NT2/D1 (cell line): ENCODE results near the gene AKAP13.

ENCODE experiments used
- DNase-seq: peaks from one replicate; pipeline ENCODE4 v3.0.0-alpha.2; 2011; ENCODE audit warnings: low read depth, low spot score
- H3K27me3 ChIP-seq: 2 replicates; pipeline ENCODE4 v1.6.0; 2011; ENCODE audit warnings: mild to moderate bottlenecking; ENCODE audit not compliant: insufficient read length, insufficient read depth
- H3K36me3 ChIP-seq: 2 replicates; pipeline ENCODE4 v1.6.1; 2011; ENCODE audit warnings: mild to moderate bottlenecking, low read length, mixed read lengths; ENCODE audit not compliant: insufficient read depth, insufficient read length
- H3K4me1 ChIP-seq: 2 replicates; pipeline ENCODE4 v1.5.1; 2011; ENCODE audit not compliant: insufficient read depth, insufficient read length
- H3K4me3 ChIP-seq: 2 replicates; pipeline ENCODE4 v1.5.1; 2011; ENCODE audit warnings: low read depth; ENCODE audit not compliant: insufficient read length
- H3K9ac ChIP-seq: 2 replicates; pipeline ENCODE4 v1.6.0; 2011; ENCODE audit warnings: low read depth; ENCODE audit not compliant: insufficient read length
- H3K9me3 ChIP-seq: 2 replicates; pipeline ENCODE4 v1.5.1; 2011; ENCODE audit warnings: mild to moderate bottlenecking, low read length; ENCODE audit not compliant: insufficient read depth
- SUZ12 ChIP-seq: IDR thresholded peaks from 2 replicates; pipeline ENCODE4 v1.6.1; 2011; ENCODE audit not compliant: insufficient read length, insufficient read depth; ENCODE audit errors: extremely low read depth
- YY1 ChIP-seq: IDR thresholded peaks from 2 replicates; pipeline ENCODE4 v1.6.1; 2011; ENCODE audit not compliant: insufficient read length, insufficient read depth
- ZNF274 ChIP-seq: IDR thresholded peaks from 2 replicates; pipeline ENCODE4 v1.6.1; 2011; ENCODE audit warnings: mild to moderate bottlenecking, low read depth, low read length

Gene AKAP13

DNA sequence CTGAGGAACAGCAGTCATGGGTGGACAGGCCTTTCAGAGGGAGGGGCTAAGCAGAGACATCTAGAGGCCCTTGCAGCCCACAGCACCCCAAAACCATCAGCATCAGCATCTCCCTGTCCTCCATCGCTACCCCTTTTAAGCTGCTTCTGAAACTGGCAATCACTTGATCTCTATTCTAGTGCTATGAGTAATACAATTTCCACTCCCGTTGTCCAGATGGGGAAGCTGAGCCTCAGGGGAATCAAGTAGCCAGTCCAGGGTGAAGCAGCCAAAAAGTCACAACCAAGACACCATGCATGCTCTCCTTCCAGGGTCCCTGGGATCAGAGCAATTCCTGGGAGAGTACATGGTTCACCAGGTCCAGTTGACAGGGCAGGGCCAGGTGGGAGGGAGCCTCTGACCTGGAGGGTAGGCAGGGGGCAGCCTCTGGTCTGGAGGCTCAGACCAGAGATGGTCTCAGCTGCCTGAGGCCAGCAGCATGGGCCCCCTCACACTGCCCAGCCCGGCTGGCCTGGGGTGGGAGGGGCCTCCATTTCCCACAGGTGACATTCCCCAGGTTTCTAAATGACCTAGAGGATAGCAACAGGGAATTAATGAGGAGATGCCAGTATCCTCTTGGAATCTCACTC, 384.4 kb downstream of the AKAP13 start:
- no peak for DNase-seq
- Histone ChIP-seq H3K9ac (no peak overlapping the region), H3K4me1 (peaks cover 17% of the 10 kb centered on the region), H3K9me3 (no peaks in the 10 kb centered on the region), H3K4me3 (no peak overlapping the region), H3K27me3 (no peaks in the 10 kb centered on the region), H3K36me3 (peaks cover 75% of the 10 kb centered on the region)
- TF ChIP-seq SUZ12, result no peak
- TF ChIP-seq YY1, result no peak
- no peak for TF ChIP-seq ZNF274

DNA sequence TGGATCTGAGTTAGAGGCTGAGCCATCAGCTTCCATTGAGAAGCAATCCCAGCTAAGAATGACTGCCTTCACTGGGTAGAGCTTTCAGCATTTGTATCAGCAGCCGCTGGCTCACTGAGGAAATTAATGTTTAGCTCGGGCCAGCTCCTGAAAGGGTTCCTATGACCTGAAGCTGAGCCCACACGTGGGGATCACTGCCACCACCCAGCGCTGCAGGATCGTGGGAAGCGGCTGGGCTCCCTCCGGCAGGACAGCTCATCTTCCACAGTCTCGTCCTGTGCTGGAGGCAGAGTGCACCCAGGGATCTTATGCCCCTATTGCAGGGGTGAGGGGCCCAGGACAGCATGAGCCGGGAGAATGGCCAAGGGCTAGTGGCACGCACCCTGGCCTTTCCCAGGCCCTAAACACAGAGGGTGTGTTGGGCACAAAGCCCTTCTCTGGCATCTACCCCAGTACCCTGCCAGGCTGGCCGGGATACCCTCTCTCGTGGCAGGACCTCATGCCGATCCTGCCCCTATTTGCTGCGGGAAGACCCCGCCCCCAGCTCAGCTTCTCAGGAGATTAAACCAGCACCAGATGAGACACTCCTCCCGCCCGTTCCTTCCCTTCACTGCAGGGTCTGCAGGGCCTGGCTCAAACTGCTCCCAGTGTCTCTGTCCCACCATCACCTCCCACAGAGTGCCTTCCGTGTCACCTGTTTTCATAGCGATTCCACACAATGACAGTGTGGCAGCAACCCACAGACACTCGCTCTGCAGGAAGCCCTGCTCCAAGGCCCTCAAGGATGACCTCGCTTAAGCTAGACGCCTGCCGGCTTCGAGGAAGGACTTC, 385.8 kb downstream of the AKAP13 start:
- peaks cover 17% of the 10 kb centered on the region for H3K4me1 ChIP-seq
- no peaks in the 10 kb centered on the region for H3K9me3 ChIP-seq
- H3K36me3 ChIP-seq, result peaks cover 64% of the 10 kb centered on the region
- no peak overlapping the region for H3K9ac ChIP-seq
- H3K27me3 ChIP-seq, result no peaks in the 10 kb centered on the region
- no peak for DNase-seq
- no peak for TF ChIP-seq ZNF274
- TF ChIP-seq YY1, result no peak
- TF ChIP-seq SUZ12, result no peak
- H3K4me3 ChIP-seq, result no peak overlapping the region

DNA sequence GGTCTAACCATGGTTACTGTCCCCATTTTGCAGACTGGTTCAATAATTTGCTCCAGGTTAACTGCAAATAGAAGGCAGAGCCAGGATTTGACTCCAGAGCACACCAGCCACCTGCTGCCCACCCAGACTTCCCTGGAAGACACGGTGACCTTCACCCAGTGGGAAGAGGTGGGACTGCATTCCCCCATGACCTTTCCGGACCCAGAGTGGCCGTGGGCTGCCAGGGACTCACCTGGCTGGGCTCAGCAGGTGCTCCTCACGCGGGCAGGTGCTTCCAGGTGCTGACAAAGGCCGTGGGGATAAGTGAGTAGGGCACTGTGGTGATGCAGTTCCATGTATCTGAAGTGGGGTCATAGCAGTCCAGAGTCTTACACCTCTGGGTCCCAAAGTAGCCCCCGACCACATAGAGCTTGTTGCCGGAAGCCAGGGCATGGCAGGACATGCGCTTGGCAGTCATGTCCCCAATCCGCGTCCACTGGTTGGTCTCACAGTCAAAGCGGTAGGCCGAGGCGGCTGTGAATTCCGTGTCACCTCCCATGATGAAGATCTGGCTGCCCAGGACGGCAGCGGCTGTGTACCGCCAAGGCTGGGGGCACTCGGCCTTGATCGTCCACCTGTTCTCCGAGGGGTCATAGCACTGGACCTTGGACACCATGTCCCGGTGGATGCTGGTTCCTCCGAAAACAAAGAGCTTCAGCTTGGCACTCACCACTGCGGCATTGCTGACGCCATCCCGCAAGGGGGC, 387.6 kb downstream of the AKAP13 start:
- TF ChIP-seq SUZ12, result no peak
- TF ChIP-seq YY1, result no peak
- no peak for TF ChIP-seq ZNF274
- peaks cover 20% of the 10 kb centered on the region for H3K4me1 ChIP-seq
- no peaks in the 10 kb centered on the region for H3K27me3 ChIP-seq
- H3K36me3 ChIP-seq, result peaks cover 48% of the 10 kb centered on the region
- H3K9ac ChIP-seq, result no peak overlapping the region
- H3K4me3 ChIP-seq, result no peak overlapping the region
- H3K9me3 ChIP-seq, result no peaks in the 10 kb centered on the region
- DNase-seq, result no peak

GRCh38 chr15:85768595-85769168, 388.3 kb downstream of the AKAP13 start:
- no peak for TF ChIP-seq YY1
- no peak for TF ChIP-seq SUZ12
- TF ChIP-seq ZNF274, result no peak
- Histone ChIP-seq H3K27me3 (no peaks in the 10 kb centered on the region), H3K4me3 (no peak overlapping the region), H3K9ac (no peak overlapping the region), H3K9me3 (no peaks in the 10 kb centered on the region), H3K4me1 (peaks cover 17% of the 10 kb centered on the region), H3K36me3 (peaks cover 40% of the 10 kb centered on the region)
- DNase-seq, result no peak

- DNase-seq, result no peak
- Histone ChIP-seq H3K9me3 (no peaks in the 10 kb centered on the region), H3K4me1 (peaks cover 11% of the 10 kb centered on the region), H3K4me3 (no peak overlapping the region), H3K36me3 (peaks cover 34% of the 10 kb centered on the region), H3K9ac (no peak overlapping the region), H3K27me3 (no peaks in the 10 kb centered on the region)
- no peak for TF ChIP-seq ZNF274
- TF ChIP-seq YY1, result no peak
- no peak for TF ChIP-seq SUZ12
Measured at GRCh38 chr15:85769182-85769900, 388.9 kb downstream of the AKAP13 start.

- Histone ChIP-seq H3K9me3 (no peaks in the 10 kb centered on the region), H3K36me3 (peaks cover 26% of the 10 kb centered on the region), H3K27me3 (no peaks in the 10 kb centered on the region), H3K4me1 (peaks cover 9% of the 10 kb centered on the region), H3K9ac (no peak overlapping the region), H3K4me3 (no peak overlapping the region)
- no peak for DNase-seq
- TF ChIP-seq YY1 (no peak), ZNF274 (no peak), SUZ12 (no peak)
Measured at GRCh38 chr15:85770096-85771041, 390.0 kb downstream of the AKAP13 start.
